Activated naive CD4-positive, alpha-beta T cell treated with anti-CD3 and anti-CD28 coated beads for 36 hours (primary cell): ENCODE data around the gene CHMP2A. TPM values are rescaled to one million over a fixed set of nuclear protein-coding genes. Genes with fewer than 3 reads are reported as not detected.

Experiments used
- CTCF ChIA-PET: fragments of 350-600 bp; sonication (Branson Sonifier 250); formaldehyde crosslinking; loops from one replicate; lab custom pipeline; 2021; ENCODE audit warnings: antibody characterized with exemption; lab: Charles Lee
- DNase-seq: peaks from one replicate; pipeline ENCODE4 v3.0.0-alpha.2; 2020
- H3K27ac Mint-ChIP-seq: one replicate; pipeline ENCODE4 v1.8.0; 2021; ENCODE audit warnings: mild to moderate bottlenecking, mixed read lengths
- H3K27me3 Mint-ChIP-seq: one replicate; pipeline ENCODE4 v1.8.0; 2021; ENCODE audit warnings: low read depth, mixed read lengths
- H3K36me3 Mint-ChIP-seq: one replicate; pipeline ENCODE4 v1.8.0; 2021; ENCODE audit warnings: low read depth, mixed read lengths
- H3K4me1 Mint-ChIP-seq: one replicate; pipeline ENCODE4 v1.8.0; 2021; ENCODE audit warnings: low read depth, mixed read lengths
- H3K4me3 Mint-ChIP-seq: one replicate; pipeline ENCODE4 v1.8.0; 2021; ENCODE audit warnings: mild to moderate bottlenecking, moderate library complexity, mixed read lengths
- H3K9me3 Mint-ChIP-seq: one replicate; pipeline ENCODE4 v1.8.0; 2021; ENCODE audit warnings: mixed read lengths
- intact Hi-C: fragments of 100-400 bp; cut with micrococcal nuclease; formaldehyde crosslinking; loops from one replicate; pipeline ENCODE4 v1.15.1; 2023
- total RNA-seq, 2 experiments: library from RNA; stranded (reverse); gene quantifications; one replicate each; pipeline ENCODE4 v1.2.3, GENCODE V29; 2021

The CHMP2A gene
- total RNA-seq, 2 experiments from 2014 or later: 109 to 111 TPM

GRCh38 chr19:58557221-58558065 lies 2.5 kb upstream of the CHMP2A start:
- peak overlapping the region; percentile 90 for H3K4me3 Mint-ChIP-seq
- H3K27me3 Mint-ChIP-seq: no peaks in the 10 kb centered on the region
- intact Hi-C loops: loop anchor here (1.0 kb wide), 1 partner anchor 43 kb away; no protein-coding TSS in a partner anchor
- H3K4me1 Mint-ChIP-seq: peaks cover 67% of the 10 kb centered on the region
- CTCF ChIA-PET: no interaction called here
- peak overlapping the region; percentile 93 for H3K27ac Mint-ChIP-seq
- peaks cover 38% of the 10 kb centered on the region for H3K36me3 Mint-ChIP-seq
- no peaks in the 10 kb centered on the region for H3K9me3 Mint-ChIP-seq
- DNase-seq: no peak

- Mint-ChIP-seq H3K4me1 (peaks cover 63% of the 10 kb centered on the region), H3K4me3 (peak overlapping the region; percentile 90), H3K9me3 (no peaks in the 10 kb centered on the region), H3K27ac (peak overlapping the region; percentile 81), H3K36me3 (peaks cover 44% of the 10 kb centered on the region), H3K27me3 (no peaks in the 10 kb centered on the region)
- CTCF ChIA-PET: no interaction called here
- no peak for DNase-seq
- intact Hi-C loops: no loop called here
These were observed 1.8 kb upstream of the CHMP2A start for GRCh38 chr19:58556622-58557220.

DNA sequence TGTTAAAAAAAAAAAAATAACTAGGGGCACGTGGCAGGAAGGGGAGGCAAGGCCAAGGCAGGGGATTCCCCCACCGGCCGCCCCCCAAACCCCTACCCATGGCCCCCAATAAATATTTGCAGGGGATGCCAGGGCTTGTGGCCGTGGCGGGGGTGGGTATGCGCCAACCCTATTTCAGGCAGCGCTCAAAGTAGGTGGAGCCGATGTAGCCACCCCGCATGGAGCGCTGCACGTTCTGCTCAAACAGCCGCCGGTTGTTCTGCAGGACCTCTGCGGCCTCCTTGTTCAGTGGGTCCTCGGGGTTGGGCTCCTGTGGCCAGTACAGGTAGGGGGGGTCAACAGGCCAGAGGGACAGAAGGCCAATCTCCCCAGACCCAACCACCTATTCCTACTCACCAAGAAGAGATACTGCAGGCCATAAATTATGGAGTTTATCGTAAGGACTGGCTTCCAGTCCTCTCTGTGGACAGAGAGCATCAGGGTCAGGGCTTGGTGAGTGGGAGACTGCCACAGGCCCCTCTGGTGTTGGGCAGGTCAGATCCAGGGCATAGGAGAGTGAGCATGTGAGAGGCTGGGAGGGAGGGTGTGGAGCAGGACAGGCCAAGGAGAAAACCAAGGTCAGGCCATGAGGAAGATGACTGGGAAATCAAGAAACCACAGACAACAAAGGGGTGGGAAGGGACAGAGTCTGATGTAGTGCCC lies 1.2 kb upstream of the CHMP2A start:
- no peaks in the 10 kb centered on the region for H3K9me3 Mint-ChIP-seq
- no peak for DNase-seq
- H3K36me3 Mint-ChIP-seq: peaks cover 42% of the 10 kb centered on the region
- no peaks in the 10 kb centered on the region for H3K27me3 Mint-ChIP-seq
- peaks cover 57% of the 10 kb centered on the region for H3K4me1 Mint-ChIP-seq
- peak overlapping the region; percentile 94 for H3K27ac Mint-ChIP-seq
- intact Hi-C loops: loop anchor here (1.0 kb wide), 3 partner anchors 12 to 37 kb away; partner anchors contain the start of genes MZF1, TRIM28 and ZBTB45
- CTCF ChIA-PET: interaction anchor here (1.4 to 2.8 kb wide), 3 partner anchors 25 to 42 kb away, joined by 3 to 21 read pairs (median 14); partner anchors contain the start of gene ZBTB45
- peak overlapping the region; percentile 90 for H3K4me3 Mint-ChIP-seq

DNA sequence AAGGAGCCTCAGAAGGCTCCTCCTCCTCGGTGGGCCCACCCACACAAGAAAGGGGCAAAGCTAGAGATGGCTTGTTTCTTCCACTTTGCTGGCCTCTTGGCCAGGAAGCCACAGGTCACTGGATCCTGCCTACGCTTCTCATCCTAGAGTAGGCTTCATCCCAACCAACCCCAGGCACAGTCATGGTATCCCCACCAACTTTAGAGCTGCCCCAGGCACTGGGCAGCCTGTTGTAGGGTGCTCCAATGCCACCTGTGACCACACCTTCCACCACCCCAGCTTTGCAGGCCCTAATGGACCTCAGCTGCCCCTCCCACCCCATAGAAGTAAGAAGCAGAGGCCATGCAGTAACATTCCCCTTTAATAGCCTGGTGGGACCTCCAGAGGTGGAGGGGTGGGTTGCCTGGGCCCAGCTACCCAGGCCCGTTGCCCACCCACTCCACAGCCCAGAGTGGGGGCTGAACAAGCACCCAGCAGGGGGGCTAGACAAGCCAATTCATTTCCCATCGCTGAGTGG lies 522 bp upstream of the CHMP2A start:
- H3K27ac Mint-ChIP-seq: peak overlapping the region; percentile 94
- CTCF ChIA-PET: interaction anchor here (0.6 to 2.8 kb wide), 5 partner anchors 26 to 370 kb away, joined by 3 to 21 read pairs (median 4); partner anchors contain the start of gene ZBTB45
- H3K27me3 Mint-ChIP-seq: no peaks in the 10 kb centered on the region
- H3K9me3 Mint-ChIP-seq: no peaks in the 10 kb centered on the region
- H3K4me3 Mint-ChIP-seq: peak overlapping the region; percentile 90
- H3K36me3 Mint-ChIP-seq: peaks cover 48% of the 10 kb centered on the region
- peaks cover 53% of the 10 kb centered on the region for H3K4me1 Mint-ChIP-seq
- DNase-seq: no peak
- intact Hi-C loops: loop anchor here (1.0 kb wide), 3 partner anchors 11 to 36 kb away; partner anchors contain the start of genes MZF1, TRIM28 and ZBTB45

GRCh38 chr19:58553799-58554493 lies 959 bp downstream of the CHMP2A start:
- Mint-ChIP-seq H3K27me3 (no peaks in the 10 kb centered on the region), H3K9me3 (no peaks in the 10 kb centered on the region), H3K4me1 (peaks cover 51% of the 10 kb centered on the region), H3K36me3 (peaks cover 54% of the 10 kb centered on the region), H3K4me3 (peak overlapping the region; percentile 90), H3K27ac (peak overlapping the region; percentile 94)
- intact Hi-C loops: no loop called here
- DNase-seq: no peak
- CTCF ChIA-PET: interaction anchor here (0.7 to 2.8 kb wide), 5 partner anchors 9 to 38 kb away, joined by 3 to 21 read pairs (median 4); partner anchors contain the start of gene ZBTB45

DNA sequence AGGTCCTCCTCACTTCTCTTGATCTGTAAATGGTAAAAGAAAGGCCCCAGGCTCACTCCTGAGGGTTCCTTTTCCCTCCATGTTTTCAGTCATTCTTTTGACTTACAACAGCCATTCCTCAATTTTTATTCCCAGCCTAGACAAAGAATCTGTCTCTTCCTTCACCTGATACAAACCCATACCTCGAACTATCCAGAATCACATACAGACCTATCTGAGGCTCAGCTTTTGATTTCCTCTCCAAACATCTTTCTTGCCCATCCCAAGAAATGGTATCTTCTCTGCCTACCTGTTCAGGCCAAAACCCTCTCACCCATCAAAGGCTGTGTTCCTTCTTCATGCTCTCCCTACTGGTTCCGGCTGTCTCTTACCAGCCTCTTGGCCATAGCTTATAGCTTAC lies 2.2 kb downstream of the CHMP2A start:
- CTCF ChIA-PET: no interaction called here

GRCh38 chr19:58551577-58552471 lies 3.1 kb downstream of the CHMP2A start:
- DNase-seq: no peak
- Mint-ChIP-seq H3K4me1 (peaks cover 53% of the 10 kb centered on the region), H3K27me3 (no peaks in the 10 kb centered on the region), H3K4me3 (no peak overlapping the region), H3K9me3 (no peaks in the 10 kb centered on the region), H3K36me3 (peaks cover 62% of the 10 kb centered on the region), H3K27ac (peak overlapping the region; percentile 26)
- CTCF ChIA-PET: interaction anchor here (0.9 kb wide), 1 partner anchor 32 kb away, joined by 4 read pairs; the partner anchor contains the start of gene ZBTB45
- intact Hi-C loops: no loop called here

More for the DNA sequence above, 2.2 kb downstream of the CHMP2A start:
- Mint-ChIP-seq H3K27ac (peak overlapping the region; percentile 36), H3K9me3 (no peaks in the 10 kb centered on the region), H3K36me3 (peaks cover 57% of the 10 kb centered on the region), H3K27me3 (no peaks in the 10 kb centered on the region), H3K4me3 (no peak overlapping the region), H3K4me1 (peaks cover 54% of the 10 kb centered on the region)
- DNase-seq: no peak
- intact Hi-C loops: no loop called here

DNA sequence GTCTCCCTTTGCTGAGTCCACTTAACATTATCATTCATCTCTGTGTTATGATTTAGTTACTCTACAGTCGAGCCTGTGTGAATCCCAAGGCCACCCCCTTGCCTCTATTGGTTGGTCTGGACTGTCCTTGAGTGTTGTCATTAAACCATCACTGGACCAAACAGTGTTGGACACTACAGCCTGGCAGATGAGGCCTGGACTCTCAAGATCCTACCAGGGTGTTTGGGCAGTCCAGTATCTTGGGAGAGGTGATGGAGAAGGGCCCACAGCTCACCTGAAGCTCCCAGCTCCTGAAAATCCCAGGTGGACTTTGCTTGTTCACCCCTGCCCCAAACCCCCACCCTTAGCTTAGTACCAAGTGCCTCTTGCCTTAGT lies 3.8 kb downstream of the CHMP2A start:
- intact Hi-C loops: no loop called here
- peaks cover 62% of the 10 kb centered on the region for H3K36me3 Mint-ChIP-seq
- peaks cover 53% of the 10 kb centered on the region for H3K4me1 Mint-ChIP-seq
- no peak overlapping the region for H3K4me3 Mint-ChIP-seq
- no peak overlapping the region for H3K27ac Mint-ChIP-seq
- no peaks in the 10 kb centered on the region for H3K9me3 Mint-ChIP-seq
- H3K27me3 Mint-ChIP-seq: no peaks in the 10 kb centered on the region
- CTCF ChIA-PET: interaction anchor here (0.9 kb wide), 1 partner anchor 31 kb away, joined by 4 read pairs; the partner anchor contains the start of gene ZBTB45
- DNase-seq: no peak

GRCh38 chr19:58550362-58551122 lies 4.4 kb downstream of the CHMP2A start:
- H3K36me3 Mint-ChIP-seq: peaks cover 66% of the 10 kb centered on the region
- intact Hi-C loops: no loop called here
- no peak for DNase-seq
- peaks cover 55% of the 10 kb centered on the region for H3K4me1 Mint-ChIP-seq
- no peak overlapping the region for H3K4me3 Mint-ChIP-seq
- no peaks in the 10 kb centered on the region for H3K27me3 Mint-ChIP-seq
- H3K9me3 Mint-ChIP-seq: no peaks in the 10 kb centered on the region
- no peak overlapping the region for H3K27ac Mint-ChIP-seq
- CTCF ChIA-PET: interaction anchor here (0.9 kb wide), 1 partner anchor 31 kb away, joined by 4 read pairs; the partner anchor contains the start of gene ZBTB45

GRCh38 chr19:58549664-58550361 lies 5.1 kb downstream of the CHMP2A start:
- Mint-ChIP-seq H3K27ac (no peak overlapping the region), H3K4me1 (peaks cover 51% of the 10 kb centered on the region)

More at GRCh38 chr19:58549664-58550361, 5.1 kb downstream of the CHMP2A start:
- peaks cover 68% of the 10 kb centered on the region for H3K36me3 Mint-ChIP-seq
- no peaks in the 10 kb centered on the region for H3K9me3 Mint-ChIP-seq
- CTCF ChIA-PET: no interaction called here
- no peak for DNase-seq
- no peak overlapping the region for H3K4me3 Mint-ChIP-seq
- H3K27me3 Mint-ChIP-seq: no peaks in the 10 kb centered on the region
- intact Hi-C loops: no loop called here
